ENCODE results near the gene OSMR.

- TF ChIP-seq POLR2A (IDR thresholded peaks at IDR 0.05) (no peak), EP300 (IDR thresholded peaks at IDR 0.05) (no peak), CTCF (IDR thresholded peaks at IDR 0.05) (no peak)
Observed at GRCh38 chr5:38923661-38924451, 78.0 kb downstream of the OSMR start.

All from ovary (tissue), 3 donors.